H1 (cell line): ENCODE data around the gene IFITM2. TPM values are rescaled to one million over a fixed set of nuclear protein-coding genes. Genes with fewer than 3 reads are reported as not detected.
A peak's percentile ranks its signal among the peaks of the same experiment; 100 is the strongest.
"Not testable (repeated sequence)": the region's sequence is repeated elsewhere in the genome, so short reads cannot be mapped to it uniquely, and the experiment has no call there.

Experiments used
- CTCF ChIA-PET: fragments of 300-600 bp; sonication (Branson Sonifier 250); formaldehyde crosslinking; loops from one replicate; lab custom pipeline; 2021; ENCODE audit not compliant: partially characterized antibody; lab: Charles Lee
- POLR2A ChIA-PET: fragments of 300-600 bp; sonication (Branson Sonifier 250); formaldehyde crosslinking; loops from one replicate; lab custom pipeline; 2021; ENCODE audit warnings: inconsistent platforms; ENCODE audit not compliant: partially characterized antibody; lab: Charles Lee
- DNase-seq, 2 experiments: peaks; one replicate each; pipeline versions ENCODE4 v3.0.0 to v3.0.0-alpha.2; 2010 to 2022; ENCODE audit warnings: low spot score in 2 of 2, low read depth in 1 of 2, mixed read lengths in 1 of 2
- FAIRE-seq: peaks from 2 replicates; lab custom pipeline; 2011; peaks lifted over from hg19 to GRCh38; lab: Jason Lieb, UNC
- H2AFZ ChIP-seq: 2 replicates; pipeline ENCODE4 v1.8.1; 2012; ENCODE audit warnings: low read length, inconsistent platforms
- H2AK5ac ChIP-seq: 2 replicates; pipeline ENCODE4 v1.6.1; 2013; ENCODE audit warnings: low read depth, low read length
- H2BK120ac ChIP-seq: replicated peaks from 2 replicates; pipeline ENCODE3; 2013; ENCODE audit warnings: low read depth, low read length, inconsistent platforms
- H2BK12ac ChIP-seq: 2 replicates; pipeline ENCODE4 v1.6.1; 2013; ENCODE audit warnings: low read depth, low read length
- H2BK15ac ChIP-seq: 2 replicates; pipeline ENCODE4 v1.6.1; 2013; ENCODE audit warnings: low read length
- H2BK20ac ChIP-seq: 2 replicates; pipeline ENCODE4 v1.6.1; 2013; ENCODE audit warnings: low read length
- H2BK5ac ChIP-seq: 2 replicates; pipeline ENCODE4 v1.6.1; 2013; ENCODE audit warnings: low read depth, low read length
- H3K14ac ChIP-seq: 2 replicates; pipeline ENCODE4 v1.6.1; 2013; ENCODE audit warnings: inconsistent platforms; ENCODE audit not compliant: insufficient read length
- H3K18ac ChIP-seq: 2 replicates; pipeline ENCODE4 v1.6.1; 2013; ENCODE audit warnings: low read length; ENCODE audit errors: extremely low read depth
- H3K23ac ChIP-seq: 2 replicates; pipeline ENCODE4 v1.6.1; 2013; ENCODE audit warnings: inconsistent platforms; ENCODE audit not compliant: insufficient read length
- H3K23me2 ChIP-seq: 2 replicates; pipeline ENCODE4 v1.6.1; 2013; ENCODE audit warnings: low read depth, low read length
- H3K27ac ChIP-seq: 2 replicates; pipeline ENCODE4 v1.6.1; 2011; ENCODE audit warnings: low read depth, low read length, inconsistent platforms
- H3K27me3 ChIP-seq, 4 experiments: replicated peaks in 1 of 4; 1 replicate in 1 of 4; 2 replicates in 3 of 4; pipeline versions ENCODE4 v1.6.1 to v1.8.1; 2011 to 2013; ENCODE audit warnings: low read length in 3 of 4, mild to moderate bottlenecking in 3 of 4, inconsistent platforms in 2 of 4, mixed read lengths in 2 of 4, moderate library complexity in 1 of 4; ENCODE audit not compliant: control insufficient read depth in 3 of 4, insufficient read depth in 3 of 4; ENCODE audit errors: extremely low read depth in 1 of 4
- H3K36me3 ChIP-seq, 4 experiments: 2 replicates each; pipeline versions ENCODE4 v1.6.1 to v1.8.1; 2011 to 2013; ENCODE audit warnings: mild to moderate bottlenecking in 4 of 4, low read length in 3 of 4, moderate library complexity in 2 of 4, control low read depth in 1 of 4, inconsistent platforms in 1 of 4; ENCODE audit not compliant: insufficient read depth in 4 of 4, control insufficient read depth in 2 of 4
- H3K4ac ChIP-seq: replicated peaks from 2 replicates; pipeline ENCODE3; 2013; ENCODE audit warnings: low read length, low read depth, mixed read lengths, inconsistent platforms; ENCODE audit not compliant: insufficient read length
- H3K4me1 ChIP-seq, 4 experiments: replicated peaks in 1 of 4; 1 replicate in 1 of 4; 2 replicates in 3 of 4; pipeline versions ENCODE4 v1.6.1 to v1.8.1; 2011 to 2013; ENCODE audit warnings: low read length in 3 of 4, inconsistent platforms in 2 of 4, mixed read lengths in 1 of 4; ENCODE audit not compliant: insufficient read depth in 4 of 4, control insufficient read depth in 3 of 4
- H3K4me2 ChIP-seq, 2 experiments: 2 replicates each; pipeline versions ENCODE4 v1.6.1 to v1.8.1; 2011 to 2013; ENCODE audit warnings: low read depth in 2 of 2, low read length in 2 of 2, control low read depth in 1 of 2, inconsistent platforms in 1 of 2, mild to moderate bottlenecking in 1 of 2; ENCODE audit not compliant: insufficient read depth in 1 of 2
- H3K4me3 ChIP-seq, 4 experiments: fragments of 200-600, 300-600 bp in 1 of 4; sonication (generic), shearing (Covaris generic), sonication (Bioruptor Twin) in 1 of 4; 2 replicates each; pipeline versions ENCODE4 v1.5.1 to v1.8.1; 2011 to 2016; ENCODE audit warnings: low read length in 4 of 4, low read depth in 3 of 4, control low read depth in 2 of 4, inconsistent platforms in 2 of 4, mild to moderate bottlenecking in 2 of 4, mixed read lengths in 1 of 4, moderate library complexity in 1 of 4; ENCODE audit not compliant: insufficient read depth in 2 of 4; ENCODE audit errors: extremely low read depth in 1 of 4
- H3K56ac ChIP-seq: replicated peaks from 2 replicates; pipeline ENCODE3; 2013; ENCODE audit warnings: low read depth, mild to moderate bottlenecking, mixed read lengths, low read length, inconsistent platforms; ENCODE audit not compliant: insufficient read length
- H3K79me1 ChIP-seq: 2 replicates; pipeline ENCODE4 v1.6.1; 2013; ENCODE audit warnings: low read depth, low read length, control low read depth
- H3K79me2 ChIP-seq, 2 experiments: 2 replicates each; pipeline versions ENCODE4 v1.6.1 to v1.8.1; 2012 to 2013; ENCODE audit warnings: low read length in 2 of 2, mild to moderate bottlenecking in 2 of 2, inconsistent platforms in 1 of 2; ENCODE audit not compliant: insufficient read depth in 2 of 2, control insufficient read depth in 1 of 2
- H3K9ac ChIP-seq, 4 experiments: replicated peaks in 1 of 4; 1 replicate in 1 of 4; 2 replicates in 3 of 4; pipeline versions ENCODE4 v1.6.1 to v1.8.1; 2011 to 2013; ENCODE audit warnings: low read depth in 3 of 4, low read length in 3 of 4, control low read depth in 2 of 4, mild to moderate bottlenecking in 2 of 4, moderate library complexity in 2 of 4, inconsistent platforms in 1 of 4; ENCODE audit errors: extremely low read depth in 1 of 4
- H3K9me3 ChIP-seq, 2 experiments: 2 replicates each; pipeline versions ENCODE4 v1.6.1 to v1.8.1; 2012 to 2013; ENCODE audit warnings: mild to moderate bottlenecking in 2 of 2, moderate library complexity in 2 of 2, control low read depth in 1 of 2, inconsistent platforms in 1 of 2, low read depth in 1 of 2, low read length in 1 of 2, mixed read lengths in 1 of 2; ENCODE audit not compliant: insufficient read depth in 2 of 2
- H4K20me1 ChIP-seq, 2 experiments: replicated peaks in 1 of 2; 2 replicates each; pipeline versions ENCODE3 to v1.8.1; 2011 to 2013; ENCODE audit warnings: inconsistent platforms in 2 of 2, low read length in 2 of 2, mild to moderate bottlenecking in 1 of 2; ENCODE audit not compliant: insufficient read depth in 2 of 2, control insufficient read depth in 1 of 2
- H4K5ac ChIP-seq: 2 replicates; pipeline ENCODE4 v1.6.1; 2013; ENCODE audit warnings: low read length, low read depth, mixed read lengths, inconsistent platforms; ENCODE audit not compliant: insufficient read length
- H4K8ac ChIP-seq: 2 replicates; pipeline ENCODE4 v1.8.0; 2013; ENCODE audit warnings: mild to moderate bottlenecking, moderate library complexity, low read length, inconsistent platforms; ENCODE audit not compliant: insufficient read depth; ENCODE audit errors: extremely low read depth
- H4K91ac ChIP-seq: replicated peaks from 2 replicates; pipeline ENCODE3; 2013; ENCODE audit warnings: low read length, mixed read lengths, inconsistent platforms; ENCODE audit not compliant: insufficient read length
- WGBS, 2 experiments: shearing (Covaris generic) in 1 of 2; methylation state at CpG; one replicate each; pipeline versions ENCODE4 v1.1.6 to v1.1.7; 2013 to 2015; ENCODE audit warnings: low lambda C conversion rate in 2 of 2, mixed read lengths in 2 of 2, inconsistent platforms in 1 of 2, low coverage in 1 of 2, missing lambda C conversion rate in 1 of 2; ENCODE audit not compliant: insufficient replicate concordance in 2 of 2, insufficient coverage in 1 of 2, insufficient read length in 1 of 2; ENCODE audit errors: extremely low coverage in 1 of 2, missing lambda C conversion rate in 1 of 2; 5-methylcytosine and 5-hydroxymethylcytosine counted together
- polyA plus RNA-seq, 7 experiments: library from polyadenylated mRNA; depleted of rRNA in 3 of 7; stranded (reverse) in 5 of 7; unstranded in 2 of 7; fragments of >200 nt in 5 of 7; fragments of 200-250 nt in 2 of 7; gene quantifications; 1 replicate in 5 of 7; 2 replicates in 1 of 7; 4 replicates in 1 of 7; pipeline versions ENCODE4 v1.2.1 to v1.2.3, GENCODE V29; 2011 to 2013; ENCODE audit warnings: missing spikeins in 2 of 7, mixed read lengths in 2 of 7
- total RNA-seq: library from RNA; stranded (reverse); fragmentation: NEBNext Ultra II Directional; extraction: Animal tissue kit (Norgen Biotek cat#: 25700); gene quantifications from 2 replicates; pipeline ENCODE4 v1.2.1, GENCODE V29; 2021

The IFITM2 gene
- total and polyA plus RNA-seq, 2 of the 8 experiments (the other 6 are each of a cell fraction or from before 2014, with no cell fraction given), result 399 to 764 TPM

DNA sequence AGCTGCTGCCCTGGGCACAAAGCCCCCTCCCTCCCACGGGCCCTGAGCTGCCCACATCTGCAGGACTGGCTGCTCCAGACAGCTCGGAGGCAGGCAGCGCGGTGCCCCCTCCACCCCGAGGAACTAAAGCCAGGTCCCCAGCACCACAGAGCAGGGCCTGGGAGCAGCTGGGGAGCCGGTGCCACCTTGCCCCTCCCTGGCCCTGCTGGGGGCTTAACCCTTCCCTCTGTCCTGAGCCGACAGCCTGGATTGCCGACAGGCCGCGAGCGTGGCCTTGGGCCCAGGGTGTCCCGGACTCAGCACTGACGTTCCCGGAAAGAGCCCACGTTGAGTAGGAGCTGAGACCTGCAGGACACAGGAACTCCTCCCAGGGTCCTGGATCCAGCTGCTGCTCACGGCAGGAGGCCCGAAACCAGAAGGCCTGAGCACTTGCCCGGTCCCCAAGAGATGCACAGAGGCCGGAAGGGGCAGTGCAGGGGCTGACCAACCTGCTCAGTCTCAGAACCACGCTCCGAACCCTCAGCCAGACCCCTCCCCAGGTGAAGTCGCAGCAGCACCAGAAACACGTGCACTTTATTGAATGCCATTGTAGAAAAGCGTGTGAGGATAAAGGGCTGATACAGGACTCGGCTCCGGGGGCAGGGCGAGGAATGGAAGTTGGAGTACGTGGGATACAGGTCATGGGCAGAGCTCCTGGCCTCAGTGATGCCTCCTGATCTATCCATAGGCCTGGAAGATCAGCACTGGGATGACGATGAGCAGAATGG lies 11.7 kb downstream of the IFITM2 start:
- Histone ChIP-seq H2BK15ac (peak overlapping the region; percentile 61; the same call in 1 of the 2 replicates), H2BK5ac (peak overlapping the region; percentile 10; the same call in 1 of the 2 replicates), H3K79me2 (peaks cover 0 to 15% of the 10 kb centered on the region in 2 experiments; a peak in 2 of 4 replicates), H3K23me2 (peaks cover 13% of the 10 kb centered on the region; the same call in 1 of the 2 replicates), H3K18ac (peak overlapping the region; percentile 94), H3K4me1 (peaks cover 3 to 35% (median 23%) of the 10 kb centered on the region in 4 experiments), H2BK12ac (peak overlapping the region; percentile 11; the same call in 1 of the 2 replicates), H3K4me3 (peak overlapping the region in 2 of 4 experiments; percentile 4 to 74; a peak in 4 of 8 replicates), H3K4me2 (peak overlapping the region; percentile 51 to 96)
- H2AK5ac ChIP-seq, H4K91ac ChIP-seq, H3K36me3 ChIP-seq, H4K5ac ChIP-seq, H4K20me1 ChIP-seq, H3K9me3 ChIP-seq, H3K4ac ChIP-seq, FAIRE-seq, H2BK120ac ChIP-seq, H3K27me3 ChIP-seq, H3K79me1 ChIP-seq, H3K56ac ChIP-seq, H3K9ac ChIP-seq, H3K27ac ChIP-seq, H4K8ac ChIP-seq, H2AFZ ChIP-seq, H3K14ac ChIP-seq, H2BK20ac ChIP-seq, H3K23ac ChIP-seq: not testable (repeated sequence)
- 66% methylated on average over 20 of the region's 29 CpGs; no CpG with 5 or more reads in 1 of the 2 experiments for WGBS, 2 experiments
- ChIA-PET CTCF (interaction anchor here (0.8 to 1.0 kb wide), 2 partner anchors 34 to 36 kb away, joined by 3 to 4 read pairs; no protein-coding TSS in a partner anchor), POLR2A (interaction anchor here (0.8 to 1.5 kb wide), 4 partner anchors 10 to 36 kb away, joined by 3 to 9 read pairs (median 6); no protein-coding TSS in a partner anchor)
- DNase-seq, result peak in 1 of 2 experiments; percentile 69
